ENCODE data around the gene CFAP54.
"Not testable (repeated sequence)": the region's sequence is repeated elsewhere in the genome, so short reads cannot be mapped to it uniquely, and the experiment has no call there.

The CFAP54 gene

DNA sequence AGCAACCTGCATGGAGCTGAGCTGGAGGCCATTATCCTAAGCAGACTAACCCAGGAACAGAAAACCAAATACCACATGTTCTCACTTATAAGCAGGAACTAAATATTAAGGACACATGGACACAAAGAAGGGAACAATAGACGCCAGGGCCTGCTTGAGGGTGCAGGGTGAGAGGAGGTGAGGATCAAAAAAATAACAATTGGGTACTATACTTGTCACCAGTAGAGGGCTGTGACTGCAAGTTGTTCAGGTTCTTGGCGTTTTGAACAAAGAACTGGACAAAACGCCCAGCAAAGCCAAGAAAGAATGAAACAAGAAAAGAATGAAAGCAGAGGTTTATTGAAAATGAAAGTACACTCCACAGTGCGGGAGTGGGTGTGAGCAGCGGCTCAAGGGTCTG, 209.1 kb downstream of the CFAP54 start:
- H3K4me3 ChIP-seq (ENCODE audit: low read length in 2 of 2), result no peak overlapping the region
- no peaks in the 10 kb centered on the region for H3K9me3 ChIP-seq (ENCODE audit: control insufficient read depth in 2 of 2, low read length in 2 of 2)
- no peak overlapping the region for H3K27ac ChIP-seq (ENCODE audit: low read length)

DNA sequence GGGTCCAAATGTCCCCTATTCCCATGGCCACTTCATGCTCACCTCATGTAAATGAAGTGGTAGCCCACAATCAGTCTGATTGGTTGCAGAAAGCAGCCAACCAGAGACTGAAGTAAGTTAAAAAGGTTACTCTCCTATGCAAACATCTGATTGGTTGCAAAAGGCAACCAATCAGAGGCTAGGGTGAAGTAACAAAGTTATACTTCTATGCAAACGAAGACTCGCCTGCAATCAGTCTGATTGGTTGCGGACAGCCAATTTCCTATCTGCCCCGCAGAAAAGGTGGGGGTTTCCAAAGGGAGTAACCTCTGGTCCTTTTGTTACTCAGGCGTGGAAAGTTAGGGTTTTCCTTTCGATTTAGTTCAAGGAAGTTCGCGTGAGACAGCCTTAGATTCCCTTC, 209.6 kb downstream of the CFAP54 start:
- Histone ChIP-seq H3K27me3 (ENCODE audit: control insufficient read depth in 1 of 2, insufficient read depth in 2 of 2, low read length in 2 of 2) (no peaks in the 10 kb centered on the region), H3K9me3 (ENCODE audit: control insufficient read depth in 2 of 2, low read length in 2 of 2) (no peaks in the 10 kb centered on the region)

More for the DNA sequence above, 209.1 kb downstream of the CFAP54 start:
- H3K9ac ChIP-seq (ENCODE audit: low read length in 2 of 2), result no peak overlapping the region
- no peaks in the 10 kb centered on the region for H3K36me3 ChIP-seq (ENCODE audit: control insufficient read depth in 2 of 2, insufficient read depth in 2 of 2, low read length in 2 of 2)
- no peaks in the 10 kb centered on the region for H3K27me3 ChIP-seq (ENCODE audit: control insufficient read depth in 1 of 2, insufficient read depth in 2 of 2, low read length in 2 of 2)
- no peaks in the 10 kb centered on the region for H3K4me1 ChIP-seq (ENCODE audit: control insufficient read depth, insufficient read depth, low read length)

DNA sequence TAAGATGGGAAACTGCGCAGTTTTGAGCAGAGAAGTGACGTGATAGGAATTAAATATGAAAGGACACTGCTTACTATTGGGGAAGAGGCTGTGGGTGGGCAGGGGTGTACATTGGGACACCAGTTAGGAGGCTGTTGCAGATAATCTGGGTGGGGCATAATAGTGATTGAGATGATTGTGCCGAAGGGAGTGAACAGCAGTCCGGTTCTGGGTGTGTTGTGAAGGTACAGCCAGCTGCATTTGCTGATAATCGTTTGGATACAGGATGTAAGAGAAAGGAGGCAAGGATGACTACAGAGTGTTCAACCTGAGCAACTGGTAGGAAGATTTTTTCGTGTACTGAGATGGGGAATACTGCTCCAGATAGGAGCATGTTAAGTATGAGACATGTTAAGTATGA, 212.5 kb downstream of the CFAP54 start:
- Histone ChIP-seq H3K9ac (ENCODE audit: low read length in 2 of 2) (no peak overlapping the region), H3K27me3 (ENCODE audit: control insufficient read depth in 1 of 2, insufficient read depth in 2 of 2, low read length in 2 of 2) (no peaks in the 10 kb centered on the region), H3K4me3 (ENCODE audit: low read length in 2 of 2) (no peak overlapping the region), H3K36me3 (ENCODE audit: control insufficient read depth in 2 of 2, insufficient read depth in 2 of 2, low read length in 2 of 2) (no peaks in the 10 kb centered on the region), H3K4me1 (ENCODE audit: control insufficient read depth, insufficient read depth, low read length) (no peaks in the 10 kb centered on the region), H3K9me3 (ENCODE audit: control insufficient read depth in 2 of 2, low read length in 2 of 2) (no peaks in the 10 kb centered on the region), H3K27ac (ENCODE audit: low read length) (no peak overlapping the region)

More for the DNA sequence above, 209.6 kb downstream of the CFAP54 start:
- Histone ChIP-seq H3K27ac (ENCODE audit: low read length) (no peak overlapping the region), H3K4me1 (ENCODE audit: control insufficient read depth, insufficient read depth, low read length) (no peaks in the 10 kb centered on the region), H3K9ac (ENCODE audit: low read length in 2 of 2) (no peak overlapping the region), H3K36me3 (ENCODE audit: control insufficient read depth in 2 of 2, insufficient read depth in 2 of 2, low read length in 2 of 2) (no peaks in the 10 kb centered on the region), H3K4me3 (ENCODE audit: low read length in 2 of 2) (no peak overlapping the region)

DNA sequence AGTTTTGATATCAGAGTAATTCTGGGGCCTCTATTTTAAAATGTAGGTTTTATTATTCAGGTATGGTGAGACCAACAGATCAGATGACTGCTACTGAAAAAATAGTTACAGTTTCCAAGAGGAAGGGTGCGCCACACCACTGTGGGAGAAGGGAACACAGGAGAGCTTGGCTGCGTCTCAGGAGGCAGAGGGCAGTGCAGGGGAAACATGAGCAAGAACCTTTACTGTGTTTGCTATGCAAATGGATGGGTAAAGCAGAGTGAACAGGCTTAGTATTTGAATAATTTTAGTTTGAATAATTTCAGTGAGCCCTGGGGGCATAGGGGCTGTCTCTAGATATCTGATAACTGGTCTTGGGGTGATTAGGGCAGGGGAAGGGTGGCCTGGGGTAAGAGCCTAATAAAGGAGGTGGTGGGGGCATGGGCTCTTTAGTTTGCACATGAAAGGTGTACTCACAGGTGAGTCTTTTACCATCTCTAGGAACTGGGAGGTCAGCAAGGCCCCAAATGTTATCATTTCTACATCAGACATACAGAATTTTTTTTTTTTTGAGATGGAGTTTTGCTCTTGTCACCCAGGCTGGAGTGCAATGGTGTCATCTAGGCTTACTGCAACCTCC, 220.9 kb downstream of the CFAP54 start:
- no peak overlapping the region for H3K9ac ChIP-seq (ENCODE audit: low read length in 2 of 2)
- no peaks in the 10 kb centered on the region for H3K36me3 ChIP-seq (ENCODE audit: control insufficient read depth in 2 of 2, insufficient read depth in 2 of 2, low read length in 2 of 2)
- no peak overlapping the region for H3K27ac ChIP-seq (ENCODE audit: low read length)
- H3K27me3 ChIP-seq (ENCODE audit: control insufficient read depth in 1 of 2, insufficient read depth in 2 of 2, low read length in 2 of 2), result no peaks in the 10 kb centered on the region
- no peak overlapping the region for H3K4me3 ChIP-seq (ENCODE audit: low read length in 2 of 2)
- H3K4me1 ChIP-seq (ENCODE audit: control insufficient read depth, insufficient read depth, low read length), result no peaks in the 10 kb centered on the region
- H3K9me3 ChIP-seq (ENCODE audit: control insufficient read depth in 2 of 2, low read length in 2 of 2), result no peaks in the 10 kb centered on the region

- H3K4me3 ChIP-seq (ENCODE audit: low read length in 2 of 2), result no peak overlapping the region
- H3K27ac ChIP-seq (ENCODE audit: low read length), result no peak overlapping the region
- H3K27me3 ChIP-seq (ENCODE audit: control insufficient read depth in 1 of 2, insufficient read depth in 2 of 2, low read length in 2 of 2), result no peaks in the 10 kb centered on the region
- no peaks in the 10 kb centered on the region for H3K4me1 ChIP-seq (ENCODE audit: control insufficient read depth, insufficient read depth, low read length)
- no peaks in the 10 kb centered on the region for H3K9me3 ChIP-seq (ENCODE audit: control insufficient read depth in 2 of 2, low read length in 2 of 2)
- H3K9ac ChIP-seq (ENCODE audit: low read length in 2 of 2), result no peak overlapping the region
- no peaks in the 10 kb centered on the region for H3K36me3 ChIP-seq (ENCODE audit: control insufficient read depth in 2 of 2, insufficient read depth in 2 of 2, low read length in 2 of 2)
Measured at GRCh38 chr12:96711364-96711763, 222.0 kb downstream of the CFAP54 start.

DNA sequence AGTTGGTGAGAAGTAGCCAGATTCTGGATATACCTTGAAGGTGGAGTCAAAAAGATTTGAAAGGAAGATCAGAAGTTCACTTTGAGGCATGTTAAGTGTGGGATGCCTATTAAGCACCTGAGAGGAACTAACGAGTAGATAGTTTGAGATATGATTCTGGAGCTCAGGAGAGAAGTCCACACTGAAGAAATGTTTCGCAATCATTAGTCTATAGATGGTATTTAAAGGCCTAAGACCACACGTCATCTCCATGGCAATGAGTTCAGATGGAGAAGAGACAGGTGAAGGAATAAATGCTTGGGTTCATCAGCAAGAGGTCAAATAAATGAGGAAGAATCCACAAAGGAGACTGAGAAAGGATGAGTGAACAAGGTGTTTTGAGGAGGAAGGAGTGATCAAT, 224.8 kb downstream of the CFAP54 start:
- no peak overlapping the region for H3K9ac ChIP-seq (ENCODE audit: low read length in 2 of 2)
- no peak overlapping the region for H3K4me3 ChIP-seq (ENCODE audit: low read length in 2 of 2)
- H3K27ac ChIP-seq (ENCODE audit: low read length), result no peak overlapping the region
- H3K27me3 ChIP-seq (ENCODE audit: control insufficient read depth in 1 of 2, insufficient read depth in 2 of 2, low read length in 2 of 2), result no peaks in the 10 kb centered on the region
- H3K4me1 ChIP-seq (ENCODE audit: control insufficient read depth, insufficient read depth, low read length), result no peaks in the 10 kb centered on the region
- no peaks in the 10 kb centered on the region for H3K36me3 ChIP-seq (ENCODE audit: control insufficient read depth in 2 of 2, insufficient read depth in 2 of 2, low read length in 2 of 2)
- H3K9me3 ChIP-seq (ENCODE audit: control insufficient read depth in 2 of 2, low read length in 2 of 2), result no peaks in the 10 kb centered on the region

- Histone ChIP-seq H3K27ac (ENCODE audit: low read length) (no peak overlapping the region), H3K4me3 (ENCODE audit: low read length in 2 of 2) (peak overlapping the region; percentile 8 to 33), H3K9me3 (ENCODE audit: control insufficient read depth in 2 of 2, low read length in 2 of 2) (no peaks in the 10 kb centered on the region), H3K27me3 (ENCODE audit: control insufficient read depth in 1 of 2, insufficient read depth in 2 of 2, low read length in 2 of 2) (no peaks in the 10 kb centered on the region), H3K36me3 (ENCODE audit: control insufficient read depth in 2 of 2, insufficient read depth in 2 of 2, low read length in 2 of 2) (no peaks in the 10 kb centered on the region), H3K9ac (ENCODE audit: low read length in 2 of 2) (no peak overlapping the region), H3K4me1 (ENCODE audit: control insufficient read depth, insufficient read depth, low read length) (no peaks in the 10 kb centered on the region)
Measured at GRCh38 chr12:96719660-96720362, 230.4 kb downstream of the CFAP54 start.

- Histone ChIP-seq H3K27me3 (ENCODE audit: control insufficient read depth in 1 of 2, insufficient read depth in 2 of 2, low read length in 2 of 2) (no peaks in the 10 kb centered on the region), H3K9me3 (ENCODE audit: control insufficient read depth in 2 of 2, low read length in 2 of 2) (no peaks in the 10 kb centered on the region), H3K4me1 (ENCODE audit: control insufficient read depth, insufficient read depth, low read length) (no peaks in the 10 kb centered on the region), H3K36me3 (ENCODE audit: control insufficient read depth in 2 of 2, insufficient read depth in 2 of 2, low read length in 2 of 2) (no peaks in the 10 kb centered on the region), H3K9ac (ENCODE audit: low read length in 2 of 2) (no peak overlapping the region), H3K27ac (ENCODE audit: low read length) (no peak overlapping the region), H3K4me3 (ENCODE audit: low read length in 2 of 2) (peak overlapping the region; percentile 8 to 33)
Measured at GRCh38 chr12:96720363-96720705, 231.0 kb downstream of the CFAP54 start.

DNA sequence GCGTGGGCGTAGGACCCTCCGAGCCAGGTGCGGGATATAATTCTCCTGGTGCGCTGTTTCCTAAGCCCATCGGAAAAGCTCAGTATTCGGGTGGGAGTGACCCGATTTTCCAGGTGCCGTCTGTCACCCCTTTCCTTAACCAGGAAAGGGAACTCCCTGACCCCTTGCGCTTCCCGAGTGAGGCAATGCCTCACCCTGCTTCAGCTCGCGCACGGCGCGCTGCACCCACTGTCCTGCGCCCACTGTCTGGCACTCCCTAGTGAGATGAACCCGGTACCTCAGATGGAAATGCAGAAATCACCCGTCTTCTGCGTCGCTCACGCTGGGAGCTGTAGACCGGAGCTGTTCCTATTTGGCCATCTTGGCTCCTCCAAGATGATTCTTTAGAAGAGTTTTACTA, 240.1 kb downstream of the CFAP54 start:
- not testable (repeated sequence) for H3K36me3 ChIP-seq (ENCODE audit: control insufficient read depth in 2 of 2, insufficient read depth in 2 of 2, low read length in 2 of 2); H3K4me3 ChIP-seq (ENCODE audit: low read length in 2 of 2); H3K9ac ChIP-seq (ENCODE audit: low read length in 2 of 2); H3K27me3 ChIP-seq (ENCODE audit: control insufficient read depth in 1 of 2, insufficient read depth in 2 of 2, low read length in 2 of 2); H3K27ac ChIP-seq (ENCODE audit: low read length); H3K4me1 ChIP-seq (ENCODE audit: control insufficient read depth, insufficient read depth, low read length); H3K9me3 ChIP-seq (ENCODE audit: control insufficient read depth in 2 of 2, low read length in 2 of 2)

DNA sequence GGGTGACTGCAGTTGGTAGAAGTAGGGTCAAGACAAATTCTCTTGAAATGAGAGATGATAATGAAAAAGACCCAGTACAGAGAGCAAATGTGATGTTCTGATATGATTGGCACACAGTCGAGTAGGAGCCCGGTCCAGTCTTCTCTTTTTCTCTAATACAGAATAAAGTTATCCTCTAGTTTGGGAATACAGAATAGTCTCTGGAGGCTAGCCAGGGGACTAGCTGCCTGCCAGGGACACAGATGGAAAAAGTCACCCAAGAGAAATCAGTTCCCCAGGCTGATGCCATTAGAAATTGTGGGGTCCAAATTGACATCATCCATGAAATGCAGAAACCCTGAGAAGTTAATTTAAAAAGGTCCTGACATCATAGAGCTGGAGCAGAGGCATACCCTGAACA, 240.5 kb downstream of the CFAP54 start:
- H3K4me1 ChIP-seq (ENCODE audit: control insufficient read depth, insufficient read depth, low read length), result no peaks in the 10 kb centered on the region
- H3K9ac ChIP-seq (ENCODE audit: low read length in 2 of 2), result no peak overlapping the region
- H3K27ac ChIP-seq (ENCODE audit: low read length), result no peak overlapping the region
- no peaks in the 10 kb centered on the region for H3K27me3 ChIP-seq (ENCODE audit: control insufficient read depth in 1 of 2, insufficient read depth in 2 of 2, low read length in 2 of 2)
- H3K9me3 ChIP-seq (ENCODE audit: control insufficient read depth in 2 of 2, low read length in 2 of 2), result no peaks in the 10 kb centered on the region
- H3K4me3 ChIP-seq (ENCODE audit: low read length in 2 of 2), result no peak overlapping the region
- no peaks in the 10 kb centered on the region for H3K36me3 ChIP-seq (ENCODE audit: control insufficient read depth in 2 of 2, insufficient read depth in 2 of 2, low read length in 2 of 2)

- Histone ChIP-seq H3K27ac (ENCODE audit: low read length) (no peak overlapping the region), H3K4me3 (ENCODE audit: low read length in 2 of 2) (no peak overlapping the region), H3K36me3 (ENCODE audit: control insufficient read depth in 2 of 2, insufficient read depth in 2 of 2, low read length in 2 of 2) (no peaks in the 10 kb centered on the region), H3K9me3 (ENCODE audit: control insufficient read depth in 2 of 2, low read length in 2 of 2) (no peaks in the 10 kb centered on the region), H3K4me1 (ENCODE audit: control insufficient read depth, insufficient read depth, low read length) (no peaks in the 10 kb centered on the region), H3K27me3 (ENCODE audit: control insufficient read depth in 1 of 2, insufficient read depth in 2 of 2, low read length in 2 of 2) (no peaks in the 10 kb centered on the region), H3K9ac (ENCODE audit: low read length in 2 of 2) (no peak overlapping the region)
Measured at GRCh38 chr12:96743606-96744005, 254.2 kb downstream of the CFAP54 start.
